GM10248 (cell line): ENCODE results near the gene BICRA.
"Not testable (repeated sequence)": the region's sequence is repeated elsewhere in the genome, so short reads cannot be mapped to it uniquely, and the experiment has no call there.

Experiments
- CTCF ChIA-PET: fragments of 300-600 bp; sonication (Branson Sonifier 250); formaldehyde crosslinking; extraction: SDS; loops from one replicate; lab custom pipeline; 2021; ENCODE audit warnings: antibody characterized with exemption; lab: Yijun Ruan, JAX
- POLR2A ChIA-PET: fragments of 350-650 bp; sonication (Branson Sonifier 250); formaldehyde crosslinking; extraction: SDS; loops from one replicate; lab custom pipeline; 2020; ENCODE audit warnings: antibody characterized with exemption; lab: Yijun Ruan, JAX
- DNase-seq: peaks from one replicate; pipeline ENCODE4 v3.0.0; 2012; ENCODE audit errors: extremely low spot score
- CTCF ChIP-seq: IDR thresholded peaks from 2 replicates; pipeline ENCODE4 v1.5.1; 2012; ENCODE audit warnings: mild to moderate bottlenecking, low read depth; ENCODE audit errors: extremely low read depth, missing control alignments, control extremely low read depth

BICRA gene

GRCh38 chr19:47720669-47721422 is 111.9 kb downstream of the BICRA start:
- CTCF ChIA-PET, result no interaction called here
- TF ChIP-seq CTCF, result no peak
- POLR2A ChIA-PET, result no interaction called here

DNA sequence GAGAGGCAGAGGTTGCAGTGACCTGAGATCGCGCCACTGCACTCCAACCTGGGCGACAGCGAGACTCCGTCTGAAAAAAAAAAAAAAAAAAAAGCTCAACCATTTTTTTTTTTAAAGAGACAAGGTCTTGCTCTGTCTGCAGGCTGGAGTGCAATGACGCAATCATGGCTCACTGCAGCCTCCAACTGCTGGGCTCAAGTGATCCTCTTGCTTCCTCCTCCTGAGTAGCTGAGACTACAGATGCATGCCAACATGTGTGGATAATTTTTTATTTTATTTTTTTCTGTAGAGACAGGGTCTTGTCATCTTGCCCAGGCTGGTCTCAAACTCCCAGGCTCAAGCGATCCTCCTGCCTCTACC is 114.6 kb downstream of the BICRA start:
- no peak for TF ChIP-seq CTCF
- DNase-seq, result no peak
- ChIA-PET CTCF (interaction anchor here (1.1 to 3.9 kb wide), 4 partner anchors 10 to 24 kb away, joined by 3 to 36 read pairs (median 6); partner anchors contain the start of gene EHD2), POLR2A (interaction anchor here (0.6 kb wide), 2 partner anchors 590 to 1423 kb away, joined by 3 read pairs; no protein-coding TSS in a partner anchor)

More at GRCh38 chr19:47720669-47721422, 111.9 kb downstream of the BICRA start:
- no peak for DNase-seq

DNA sequence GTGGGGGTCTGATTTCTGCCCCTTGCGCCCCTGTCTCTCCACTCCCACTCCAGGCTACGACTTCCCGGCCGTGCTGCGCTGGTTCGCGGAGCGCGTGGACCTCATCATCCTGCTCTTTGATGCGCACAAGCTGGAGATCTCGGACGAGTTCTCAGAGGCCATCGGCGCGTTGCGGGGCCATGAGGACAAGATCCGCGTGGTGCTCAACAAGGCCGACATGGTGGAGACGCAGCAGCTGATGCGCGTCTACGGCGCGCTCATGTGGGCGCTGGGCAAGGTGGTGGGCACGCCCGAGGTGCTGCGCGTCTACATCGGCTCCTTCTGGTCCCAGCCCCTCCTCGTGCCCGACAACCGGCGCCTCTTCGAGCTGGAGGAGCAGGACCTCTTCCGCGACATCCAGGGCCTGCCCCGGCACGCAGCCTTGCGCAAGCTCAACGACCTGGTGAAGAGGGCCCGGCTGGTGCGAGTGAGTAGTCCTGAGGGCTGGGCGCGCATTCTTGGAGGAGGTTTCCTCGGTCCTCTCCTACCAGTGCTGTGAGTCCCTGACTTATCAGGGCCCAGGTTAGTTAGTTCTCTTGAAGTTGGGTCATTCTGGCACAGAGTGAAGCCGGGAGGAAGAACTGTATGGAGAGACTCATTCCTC is 116.9 kb downstream of the BICRA start:
- POLR2A ChIA-PET, result no interaction called here
- DNase-seq, result no peak
- CTCF ChIA-PET, result interaction anchor here (3.9 kb wide), 1 partner anchor 12 kb away, joined by 36 read pairs; the partner anchor contains the start of gene EHD2
- no peak for TF ChIP-seq CTCF

GRCh38 chr19:47726467-47726866 is 117.5 kb downstream of the BICRA start:
- no peak for TF ChIP-seq CTCF
- CTCF ChIA-PET, result no interaction called here
- POLR2A ChIA-PET, result no interaction called here
- DNase-seq, result no peak

- DNase-seq, POLR2A ChIA-PET: not testable (repeated sequence)
- CTCF ChIA-PET, result interaction anchor here (1.2 kb wide), 1 partner anchor 135 kb away, joined by 3 read pairs; no protein-coding TSS in a partner anchor
Observed at GRCh38 chr19:47728295-47728694, 119.4 kb downstream of the BICRA start.

GRCh38 chr19:47729468-47729798 is 120.5 kb downstream of the BICRA start:
- ChIA-PET POLR2A (interaction anchor here (0.6 kb wide), 1 partner anchor 14 kb away, joined by 3 read pairs; no protein-coding TSS in a partner anchor), CTCF (interaction anchor here (0.8 to 1.2 kb wide), 2 partner anchors 17 to 134 kb away, joined by 3 read pairs; partner anchors contain the start of gene EHD2)
- DNase-seq, result no peak
- no peak for TF ChIP-seq CTCF
